AG10803 (cell line): Measurements from ENCODE around the gene WDFY1.
"Not testable (repeated sequence)": the region's sequence is repeated elsewhere in the genome, so short reads cannot be mapped to it uniquely, and the experiment has no call there.

ENCODE experiments used
- DNase-seq: peaks from one replicate; pipeline ENCODE4 v3.0.0; 2010; ENCODE audit warnings: low read depth
- H3K4me3 ChIP-seq: 2 replicates; pipeline ENCODE4 v1.5.1; 2011; ENCODE audit warnings: mild to moderate bottlenecking, low read length, control low read depth
- CTCF ChIP-seq: conservative IDR thresholded peaks from 2 replicates; pipeline ENCODE4 v1.5.1; 2011; ENCODE audit warnings: mild to moderate bottlenecking, low read length, control low read depth, inconsistent platforms

Gene WDFY1

GRCh38 chr2:223947711-223948205 is 2.6 kb upstream of the WDFY1 start:
- no peak for DNase-seq
- no peak for TF ChIP-seq CTCF
- no peak overlapping the region for H3K4me3 ChIP-seq

GRCh38 chr2:223945755-223946154 is 620 bp upstream of the WDFY1 start:
- no peak overlapping the region for H3K4me3 ChIP-seq
- DNase-seq: no peak
- TF ChIP-seq CTCF: no peak

- DNase-seq: no peak
- no peak; the same call in 1 of the 2 replicates for TF ChIP-seq CTCF
- H3K4me3 ChIP-seq: peak overlapping the region; percentile 86
Observed at GRCh38 chr2:223944166-223944702, 901 bp downstream of the WDFY1 start.

- H3K4me3 ChIP-seq: peak overlapping the region; percentile 86
- no peak for TF ChIP-seq CTCF
- peak; percentile 58 for DNase-seq
Observed at GRCh38 chr2:223943561-223944008, 1.6 kb downstream of the WDFY1 start.

GRCh38 chr2:223943135-223943534 is 2.0 kb downstream of the WDFY1 start:
- TF ChIP-seq CTCF: no peak
- DNase-seq: no peak
- H3K4me3 ChIP-seq: peak overlapping the region; percentile 86

- TF ChIP-seq CTCF: no peak
- peak; percentile 91 for DNase-seq
- peak overlapping the region; percentile 39 for H3K4me3 ChIP-seq
Observed at GRCh38 chr2:223941579-223942277, 3.4 kb downstream of the WDFY1 start.

GRCh38 chr2:223939438-223939837 is 5.7 kb downstream of the WDFY1 start:
- not testable (repeated sequence) for H3K4me3 ChIP-seq
- DNase-seq: peak; percentile 39
